ENCODE results near the gene DIPK1A.

DNA sequence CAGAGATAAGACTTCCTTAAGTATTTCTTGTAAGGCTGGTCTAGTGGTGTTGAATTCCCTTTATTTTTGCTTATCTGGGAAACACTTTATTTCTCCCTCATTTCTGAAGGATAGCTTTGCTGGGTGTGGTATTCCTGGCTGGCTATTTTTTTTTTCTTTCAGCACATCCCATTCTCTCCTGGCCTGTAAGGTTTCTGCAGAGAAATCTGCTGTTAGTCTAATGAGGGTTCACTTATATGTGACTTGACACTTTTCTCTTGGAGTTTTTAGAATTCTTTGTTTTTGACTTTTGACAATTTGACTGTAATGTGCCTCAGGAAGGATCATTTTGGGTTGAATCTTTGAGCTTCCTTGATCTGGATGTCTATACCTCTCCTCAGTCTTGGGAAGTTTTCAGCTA lies 61.5 kb downstream of the DIPK1A start:
- TF ChIP-seq, protein P1, sequence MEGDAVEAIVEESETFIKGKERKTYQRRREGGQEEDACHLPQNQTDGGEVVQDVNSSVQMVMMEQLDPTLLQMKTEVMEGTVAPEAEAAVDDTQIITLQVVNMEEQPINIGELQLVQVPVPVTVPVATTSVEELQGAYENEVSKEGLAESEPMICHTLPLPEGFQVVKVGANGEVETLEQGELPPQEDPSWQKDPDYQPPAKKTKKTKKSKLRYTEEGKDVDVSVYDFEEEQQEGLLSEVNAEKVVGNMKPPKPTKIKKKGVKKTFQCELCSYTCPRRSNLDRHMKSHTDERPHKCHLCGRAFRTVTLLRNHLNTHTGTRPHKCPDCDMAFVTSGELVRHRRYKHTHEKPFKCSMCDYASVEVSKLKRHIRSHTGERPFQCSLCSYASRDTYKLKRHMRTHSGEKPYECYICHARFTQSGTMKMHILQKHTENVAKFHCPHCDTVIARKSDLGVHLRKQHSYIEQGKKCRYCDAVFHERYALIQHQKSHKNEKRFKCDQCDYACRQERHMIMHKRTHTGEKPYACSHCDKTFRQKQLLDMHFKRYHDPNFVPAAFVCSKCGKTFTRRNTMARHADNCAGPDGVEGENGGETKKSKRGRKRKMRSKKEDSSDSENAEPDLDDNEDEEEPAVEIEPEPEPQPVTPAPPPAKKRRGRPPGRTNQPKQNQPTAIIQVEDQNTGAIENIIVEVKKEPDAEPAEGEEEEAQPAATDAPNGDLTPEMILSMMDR (IDR thresholded peaks at IDR 0.05; ENCODE audit: low read length): no peak
- no peak for TF ChIP-seq EZH2phosphoT487 (IDR thresholded peaks at IDR 0.05; ENCODE audit: low read length)
